HT1080 (cell line): ENCODE measurements around the gene OR4D10. TPM values are rescaled to one million over a fixed set of nuclear protein-coding genes. Genes with fewer than 3 reads are reported as not detected.
A peak's percentile ranks its signal among the peaks of the same experiment; 100 is the strongest.
"Not testable (repeated sequence)": the region's sequence is repeated elsewhere in the genome, so short reads cannot be mapped to it uniquely, and the experiment has no call there.

Source experiments
- DNase-seq: peaks from one replicate; pipeline ENCODE4 v3.0.0-alpha.2; 2015; ENCODE audit warnings: low read depth
- polyA plus RNA-seq, 2 experiments: library from polyadenylated mRNA; depleted of rRNA; stranded (reverse); fragments of >200 nt; gene quantifications; 2 replicates each; pipeline ENCODE4 v1.2.3, GENCODE V29; 2015
- total RNA-seq: library from RNA; depleted of rRNA; stranded (reverse); fragments of >200 nt; shearing (Covaris generic); gene quantifications from 2 replicates; pipeline ENCODE4 v1.2.3, GENCODE V29; 2014; rRNA removed

OR4D10 gene
- not detected in 2 replicates for total RNA-seq
- polyA plus RNA-seq (2015; cell fraction: cytosol; rRNA removed): not detected in 2 replicates
- not detected in 2 replicates for polyA plus RNA-seq (2015; cell fraction: nucleus; rRNA removed)

DNA sequence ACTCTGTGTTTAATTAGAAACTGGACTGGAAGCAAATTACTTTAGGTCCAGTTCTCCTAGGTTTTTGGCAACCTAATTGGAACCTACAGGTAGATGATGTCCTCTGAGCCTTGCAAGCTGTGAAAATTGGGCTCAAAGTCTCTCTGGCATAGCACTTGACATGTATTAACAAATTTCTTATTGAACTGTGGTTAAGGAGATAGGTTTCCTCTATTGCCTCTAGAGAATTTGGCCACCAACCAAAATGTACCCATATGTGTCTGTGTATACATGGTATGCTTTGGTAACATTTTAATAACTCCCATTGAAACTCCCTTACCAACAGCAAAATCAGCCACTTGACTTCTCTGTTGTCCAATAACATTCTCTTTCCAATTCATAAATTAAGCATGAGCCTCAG, at the start of gene OR4D10:
TSS of gene OR4D10 (plus strand) at position 301 of the 400 bp plus-strand sequence. CDS start 4,115 bp downstream, outside the sequence.
- DNase-seq: no peak

DNA sequence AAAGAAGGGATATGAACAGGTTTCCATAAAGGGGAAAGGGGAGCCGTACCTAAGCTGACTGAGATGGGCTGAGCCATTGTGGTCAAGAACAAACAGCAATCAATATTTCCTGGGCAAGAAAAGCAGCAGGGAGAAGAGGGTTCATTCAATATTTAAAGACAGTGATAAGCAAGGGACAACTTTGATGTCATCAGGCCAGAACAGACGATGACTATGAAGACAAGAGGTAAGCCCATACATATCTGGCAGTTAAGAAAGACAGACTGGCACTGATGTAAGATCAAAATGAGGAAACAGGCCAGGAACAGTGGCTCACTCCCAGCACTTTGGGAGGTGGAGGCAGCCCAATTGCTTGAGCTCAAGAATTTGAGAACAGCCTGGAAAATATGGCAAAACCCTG, 49.3 kb upstream of the OR4D10 start:
- DNase-seq: no peak

DNA sequence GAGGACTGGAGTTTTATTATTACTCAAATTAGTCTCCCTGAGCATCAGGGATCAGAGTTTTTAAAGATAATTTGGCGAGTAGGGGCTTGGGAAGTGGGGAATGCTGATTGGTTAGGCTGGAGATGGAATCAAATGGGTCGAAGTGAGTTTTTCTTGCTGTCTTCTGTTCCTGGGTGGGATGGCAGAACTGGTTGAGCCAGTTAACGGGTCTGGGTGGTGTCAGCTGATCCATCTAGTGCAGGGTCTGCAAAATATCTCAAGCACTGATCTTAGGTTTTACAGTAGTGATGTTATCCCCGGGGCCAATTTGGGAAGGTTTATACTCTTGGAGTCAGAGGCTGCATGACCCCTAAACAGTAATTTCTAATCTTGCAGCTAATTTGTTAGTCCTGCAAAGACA, 48.0 kb upstream of the OR4D10 start:
- DNase-seq: no peak

DNA sequence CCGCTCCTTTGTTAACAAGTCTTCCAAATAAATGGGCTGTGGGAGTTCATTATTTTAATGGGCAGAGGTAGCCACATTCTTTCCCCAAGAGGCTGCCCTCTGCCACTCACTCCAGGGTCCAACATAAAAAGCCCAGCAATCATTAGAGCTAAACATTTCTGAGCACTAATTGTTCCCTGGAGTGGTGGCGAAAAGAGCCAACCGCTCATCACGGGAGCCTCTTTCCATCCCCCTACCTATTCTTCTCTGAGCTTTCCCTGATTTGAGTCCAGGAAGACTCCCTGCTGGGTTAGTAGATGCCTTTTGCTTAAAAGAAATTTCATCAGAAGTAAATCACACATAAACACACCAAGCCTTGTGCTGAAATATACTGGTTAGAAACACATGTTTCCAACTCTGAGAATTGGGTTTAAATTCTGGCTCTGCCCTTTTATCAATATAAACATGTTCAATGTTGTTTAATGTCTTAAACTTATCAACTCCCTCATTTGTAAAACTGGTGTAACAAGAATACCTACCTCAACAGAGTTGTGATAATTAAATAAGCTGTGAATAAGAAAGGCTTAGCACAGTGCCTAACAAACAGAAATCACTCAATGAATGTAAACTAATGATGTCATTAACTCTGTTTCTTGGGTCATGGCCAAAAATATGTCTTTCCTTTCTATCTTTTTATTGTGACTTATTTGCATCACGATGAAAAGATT, 46.6 kb upstream of the OR4D10 start, which contains the start of gene OR5A2:
TSS of gene OR5A2 (minus strand) at position 53 of the 707 bp plus-strand sequence. CDS start 3,460 bp downstream, outside the sequence.
- DNase-seq: no peak

DNA sequence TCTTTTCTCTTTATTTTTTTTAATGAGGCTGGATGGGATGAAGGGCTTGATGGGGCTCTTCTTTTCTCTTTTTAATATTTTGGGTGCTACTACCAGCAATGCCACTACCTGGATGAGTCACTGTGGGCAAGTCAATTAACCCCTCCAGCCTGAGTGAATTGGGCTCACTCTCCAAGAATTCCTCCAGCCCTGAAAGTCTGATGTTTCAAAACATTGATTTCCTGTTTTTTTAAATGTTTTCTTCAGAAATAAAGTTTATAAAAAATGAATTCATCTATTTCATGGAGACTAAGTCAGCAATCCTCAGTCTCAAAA, 46.1 kb upstream of the OR4D10 start:
- no peak for DNase-seq

DNA sequence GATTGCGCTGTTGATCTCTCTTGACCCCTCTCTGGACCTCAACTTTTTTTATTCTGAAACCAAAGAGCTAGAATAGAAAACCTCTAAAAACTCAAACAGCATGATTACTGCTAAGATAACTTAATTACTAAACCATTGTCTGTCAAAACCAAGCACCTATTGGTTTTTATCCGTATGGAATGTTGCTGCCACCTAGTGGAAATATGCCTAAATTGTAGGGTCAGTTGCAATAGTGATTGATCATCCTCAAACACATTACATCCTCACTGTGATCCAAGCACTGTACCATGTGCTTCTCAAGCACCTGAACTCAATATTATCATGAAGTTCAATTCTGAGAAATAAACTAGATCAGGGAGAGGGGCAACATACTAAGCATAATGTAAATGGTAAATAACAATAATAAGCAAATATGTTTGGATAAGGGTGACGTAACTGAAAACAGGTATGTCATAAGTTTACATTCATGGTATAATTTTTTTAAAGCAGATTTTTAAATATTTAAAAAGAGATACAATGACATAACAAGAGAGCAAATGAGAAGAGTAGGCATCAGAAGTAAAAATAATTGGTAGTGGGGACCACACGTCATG, 43.1 kb upstream of the OR4D10 start:
- peak; percentile 36 for DNase-seq

DNA sequence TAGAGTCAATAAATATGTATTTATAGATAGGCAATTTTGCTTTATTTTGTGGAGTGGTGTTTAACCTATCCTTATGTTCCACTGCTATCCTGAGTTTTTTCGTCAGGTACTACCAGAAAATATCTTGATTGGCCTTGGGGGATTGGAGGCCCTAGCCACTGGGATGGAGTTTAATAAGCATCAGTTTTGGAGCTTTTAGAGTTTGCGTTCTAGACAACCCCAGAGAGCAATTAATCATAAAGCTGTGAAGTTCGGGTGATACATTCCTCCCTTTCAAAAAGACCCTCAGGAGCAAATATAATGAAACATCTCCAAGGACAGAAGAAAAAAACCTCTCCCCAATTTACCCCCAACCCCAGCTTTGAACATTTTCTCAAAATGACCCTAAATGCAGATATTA, 36.9 kb upstream of the OR4D10 start, which contains the start of gene OR5A1:
TSS of gene OR5A1 (plus strand) at position 301 of the 400 bp plus-strand sequence. CDS start 6,700 bp downstream, outside the sequence.
- DNase-seq: no peak

DNA sequence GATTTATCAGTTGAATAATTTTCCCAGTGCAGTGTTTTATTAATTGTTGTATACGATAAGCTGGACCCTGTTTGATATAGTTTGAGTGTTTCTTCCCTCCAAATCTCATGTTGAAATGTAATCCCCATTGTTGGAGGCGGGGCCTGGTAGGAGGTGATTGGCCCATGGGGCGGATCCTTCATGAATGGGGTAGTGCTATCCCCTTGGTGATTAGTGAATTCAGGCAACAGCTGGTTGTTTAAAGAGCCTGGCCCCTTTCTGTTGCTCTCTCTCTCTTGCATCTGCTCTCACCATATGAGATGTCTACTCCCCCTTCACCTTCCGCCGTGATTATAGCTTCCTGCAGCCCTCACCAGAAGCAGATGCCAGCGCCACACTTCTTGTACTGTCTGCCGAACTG, 35.3 kb upstream of the OR4D10 start:
- no peak for DNase-seq

DNA sequence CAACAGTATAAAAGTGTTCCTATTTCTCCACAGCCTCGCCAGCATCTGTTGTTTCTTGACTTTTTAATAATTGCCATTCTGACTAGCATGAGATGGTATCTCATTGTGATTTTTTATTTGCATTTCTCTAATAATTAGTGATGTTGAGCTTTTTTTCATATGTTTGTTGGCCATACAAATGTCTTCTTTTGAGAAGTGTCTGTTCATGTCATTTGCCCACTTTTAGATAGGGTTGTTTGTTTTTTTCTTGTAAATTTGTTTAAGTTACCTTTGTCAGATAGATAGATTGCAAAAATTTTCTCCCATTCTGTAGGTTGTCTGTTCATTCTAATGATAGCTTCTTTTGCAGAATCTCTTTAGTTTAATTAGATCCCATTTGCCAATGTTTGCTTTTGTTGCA, 27.5 kb upstream of the OR4D10 start:
- DNase-seq: not testable (repeated sequence)

DNA sequence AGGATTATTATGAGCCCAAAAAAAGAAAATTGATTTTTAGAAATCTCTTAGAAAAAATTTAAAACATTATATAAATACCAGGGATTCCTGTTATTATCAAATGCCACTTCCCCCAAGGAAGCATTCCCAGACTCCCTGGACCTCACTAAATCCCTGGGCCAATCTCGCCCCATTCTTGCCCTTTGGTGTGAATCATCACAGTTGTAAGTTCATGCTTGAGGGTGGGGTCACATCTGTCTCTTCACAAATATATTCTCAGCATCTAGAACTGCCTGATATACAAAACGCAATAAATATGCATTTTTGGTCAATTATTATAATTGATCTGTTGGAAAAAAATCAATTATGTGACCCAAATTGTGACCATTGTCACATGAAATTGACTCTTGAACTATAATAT, 24.6 kb upstream of the OR4D10 start:
- DNase-seq: no peak

DNA sequence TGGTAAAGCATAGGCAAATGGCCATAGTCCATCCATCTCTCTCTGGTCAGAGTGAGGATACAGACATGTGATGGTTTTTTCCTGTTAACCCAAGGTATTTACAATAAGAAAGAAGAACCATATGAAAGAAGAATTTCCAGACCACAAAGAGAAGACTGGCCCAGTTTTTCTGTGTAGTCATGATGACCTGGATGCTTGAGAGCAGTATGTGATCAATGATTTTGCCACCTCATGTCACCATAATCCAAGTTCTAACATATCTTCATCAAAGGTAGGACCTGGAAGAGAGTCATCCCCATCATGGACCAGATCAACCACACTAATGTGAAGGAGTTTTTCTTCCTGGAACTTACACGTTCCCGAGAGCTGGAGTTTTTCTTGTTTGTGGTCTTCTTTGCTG, 16.5 kb upstream of the OR4D10 start, which contains the start of gene OR4D6:
TSS of gene OR4D6 (plus strand) at position 301 of the 400 bp plus-strand sequence. CDS start at position 301, 0 bp downstream.
- DNase-seq: no peak

DNA sequence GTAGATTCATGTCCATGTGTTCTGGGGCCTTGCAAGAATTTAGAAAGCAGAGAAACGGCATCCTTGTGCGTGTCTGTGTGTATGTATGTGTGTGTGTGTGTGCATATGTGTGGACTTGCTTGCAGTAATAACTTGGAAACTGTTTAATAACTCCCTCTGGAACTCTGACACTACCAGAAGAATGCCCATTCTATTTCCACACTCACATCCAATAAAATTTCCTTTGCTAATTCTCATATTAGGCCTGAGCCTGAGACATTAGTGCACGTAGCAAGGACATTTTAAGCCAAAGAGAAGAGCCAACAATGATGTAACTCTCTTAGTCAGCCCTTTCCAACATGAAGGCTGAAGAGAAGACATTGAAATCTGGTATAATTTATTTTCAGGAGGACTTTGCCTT, 13.2 kb upstream of the OR4D10 start:
- DNase-seq: no peak

DNA sequence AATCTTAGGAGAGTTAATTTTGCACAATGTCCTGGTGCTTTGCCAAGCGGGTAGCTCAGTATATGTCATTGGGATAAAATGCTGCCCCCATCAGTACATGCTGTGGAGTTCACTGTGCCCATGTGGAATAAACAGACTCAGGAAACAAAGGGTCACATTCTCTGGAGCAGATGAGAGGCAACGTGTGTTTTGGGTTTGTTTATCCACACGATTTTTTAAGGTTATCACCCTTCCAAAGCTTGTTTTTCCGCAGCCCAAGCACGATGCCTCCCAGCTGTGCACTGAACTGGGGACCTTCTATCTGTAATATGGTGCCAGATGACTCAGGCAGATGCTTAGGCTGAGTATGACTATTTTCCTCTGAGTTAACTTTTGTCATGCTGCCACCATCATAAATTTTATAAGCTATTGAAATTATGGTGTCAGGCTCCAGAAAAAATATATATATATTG, 9.9 kb upstream of the OR4D10 start:
- peak; percentile 11 for DNase-seq

DNA sequence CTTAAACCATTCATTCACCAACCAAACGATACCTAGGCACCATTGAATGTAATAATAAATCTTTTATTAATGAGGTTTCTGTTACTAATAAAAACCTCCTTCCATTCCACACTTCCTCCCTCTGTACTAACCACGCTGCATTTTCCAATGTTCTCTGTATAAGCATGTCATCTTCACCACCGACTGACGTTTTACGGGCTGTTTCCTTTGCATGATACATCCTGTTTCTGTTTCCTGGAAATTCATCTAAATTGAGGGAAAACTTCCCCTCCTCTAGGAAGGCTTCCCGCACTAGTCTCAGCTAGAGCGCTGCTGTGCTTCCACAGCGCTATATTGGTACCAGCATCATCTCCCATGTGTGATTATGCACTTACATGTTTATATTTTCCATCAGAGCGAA, 2.1 kb downstream of the OR4D10 start:
- no peak for DNase-seq

DNA sequence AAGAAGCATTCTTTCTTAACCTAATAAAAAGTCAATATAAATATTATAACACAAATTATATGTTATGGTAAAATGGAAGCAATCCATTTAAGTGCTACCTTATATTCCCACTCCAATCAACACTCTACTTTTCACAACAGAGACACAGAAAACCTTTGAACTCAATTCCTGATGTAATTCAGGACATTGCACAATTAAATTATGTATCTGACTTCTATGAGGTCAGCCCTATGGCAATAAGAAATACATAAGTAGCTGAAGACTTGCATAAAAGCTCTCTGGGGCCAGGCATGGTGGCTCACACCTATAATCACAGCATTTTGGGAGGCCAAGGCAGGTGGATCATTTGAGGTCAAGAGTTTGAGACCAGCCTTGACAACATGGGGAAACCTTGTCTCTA, 6.8 kb downstream of the OR4D10 start:
- no peak for DNase-seq

DNA sequence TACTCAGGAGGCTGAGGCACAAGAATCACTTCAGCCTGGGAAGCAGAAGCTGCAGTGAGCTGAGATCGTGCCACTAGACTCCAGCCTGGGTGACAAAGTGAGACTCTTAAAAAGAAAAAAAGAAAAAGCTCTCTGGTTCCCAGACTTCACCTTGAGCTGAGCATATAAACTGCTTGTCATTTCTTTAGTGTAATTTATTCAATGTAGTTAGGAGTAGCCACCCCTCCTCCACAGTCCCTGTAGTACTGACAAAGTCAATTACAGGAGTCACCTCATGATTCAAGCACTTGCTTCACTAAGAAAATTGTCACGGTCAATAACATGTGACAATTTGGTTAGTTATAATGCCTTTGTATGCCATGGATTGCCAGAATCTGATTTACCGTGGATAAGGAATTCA, 7.2 kb downstream of the OR4D10 start:
- DNase-seq: no peak

DNA sequence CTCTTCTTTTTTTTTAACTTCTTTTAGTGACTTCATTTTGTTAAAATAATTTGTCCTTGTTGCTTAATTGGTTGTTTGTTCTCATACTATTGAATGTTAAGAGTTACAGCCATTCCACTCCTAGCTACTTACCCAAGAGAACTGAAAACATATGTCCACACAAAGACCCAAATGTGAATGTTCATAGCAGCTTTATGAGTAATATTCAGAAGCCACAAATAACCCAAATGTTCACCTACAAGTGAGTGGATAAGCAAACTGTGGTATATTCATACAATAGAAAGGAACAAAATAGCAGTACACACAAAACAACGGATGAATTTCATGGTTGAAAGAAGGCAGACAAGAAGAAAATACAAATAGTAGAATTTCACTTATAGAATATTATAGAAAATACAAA, 28.8 kb downstream of the OR4D10 start:
- DNase-seq: no peak

DNA sequence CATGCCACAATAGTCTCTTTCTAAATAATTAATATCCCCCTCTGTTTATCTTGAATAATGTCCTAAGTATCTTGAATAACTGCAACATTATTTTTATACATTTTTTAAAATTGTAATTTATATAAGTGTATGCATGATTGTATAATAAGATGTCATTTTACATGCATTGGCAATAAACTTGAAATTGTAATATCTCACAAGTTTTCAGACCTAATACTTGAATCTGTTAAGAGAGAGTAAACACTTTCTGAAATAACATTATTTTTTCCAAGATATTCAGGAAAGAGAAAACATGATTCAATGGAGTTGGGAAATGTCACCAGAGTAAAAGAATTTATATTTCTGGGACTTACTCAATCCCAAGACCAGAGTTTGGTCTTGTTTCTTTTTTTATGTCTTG, 30.2 kb downstream of the OR4D10 start, which contains the start of gene OR4D11:
TSS of gene OR4D11 (plus strand) at position 301 of the 400 bp plus-strand sequence. CDS start at position 301, 0 bp downstream.
- no peak for DNase-seq

DNA sequence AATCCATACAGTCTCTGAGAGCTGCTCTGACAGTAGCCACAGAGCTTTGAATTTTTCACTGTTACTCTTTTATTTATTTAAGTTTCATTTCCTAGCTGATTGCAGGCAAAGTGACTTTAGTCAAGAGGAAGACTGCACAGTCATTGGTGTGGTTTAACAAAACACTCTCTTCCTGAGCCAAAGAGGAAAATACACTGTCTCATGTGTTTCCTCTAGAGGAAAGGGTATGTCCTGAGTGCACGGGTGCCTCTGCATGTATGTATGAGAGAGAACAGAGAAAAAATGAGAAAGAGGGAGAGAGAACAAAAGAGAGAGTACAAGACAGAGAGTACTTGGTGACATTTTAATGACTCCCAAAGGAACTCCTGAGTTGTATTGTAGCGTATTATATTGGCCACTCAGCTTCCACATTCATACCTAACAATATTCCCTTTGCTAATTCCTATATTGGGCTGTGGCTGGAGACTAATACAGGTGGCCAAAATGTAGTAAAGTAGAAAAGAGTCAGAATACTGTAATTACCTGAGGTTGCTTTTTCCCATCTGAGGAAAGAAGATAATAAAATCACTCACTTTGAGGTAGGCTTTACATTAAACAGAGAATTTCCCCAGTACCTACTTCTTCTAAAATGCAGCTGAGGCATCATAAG, 38.0 kb downstream of the OR4D10 start, which contains the start of gene OR4D9:
TSS of gene OR4D9 (plus strand) at position 599 of the 649 bp plus-strand sequence. CDS start 3,374 bp downstream, outside the sequence.
- peak; percentile 25 for DNase-seq

DNA sequence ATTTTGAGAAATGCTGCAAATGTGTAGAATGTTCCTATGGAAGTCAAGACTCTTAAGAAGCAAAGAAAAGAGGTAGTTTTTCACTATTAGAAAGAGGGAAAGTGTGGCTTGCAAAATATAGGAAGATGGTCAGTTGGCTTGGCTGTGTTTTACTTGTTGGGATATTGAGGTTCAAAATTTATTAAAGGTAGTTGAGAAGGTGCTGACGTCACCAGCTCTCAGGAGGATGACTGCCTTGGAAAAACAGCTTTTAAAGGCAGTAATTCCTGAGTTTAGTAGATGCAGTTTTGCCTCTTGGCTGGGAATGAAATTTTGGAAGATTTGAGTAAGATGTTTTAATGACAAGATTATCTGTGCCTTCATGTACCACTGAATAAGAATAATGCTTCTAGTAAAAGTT, 38.6 kb downstream of the OR4D10 start:
- no peak for DNase-seq

DNA sequence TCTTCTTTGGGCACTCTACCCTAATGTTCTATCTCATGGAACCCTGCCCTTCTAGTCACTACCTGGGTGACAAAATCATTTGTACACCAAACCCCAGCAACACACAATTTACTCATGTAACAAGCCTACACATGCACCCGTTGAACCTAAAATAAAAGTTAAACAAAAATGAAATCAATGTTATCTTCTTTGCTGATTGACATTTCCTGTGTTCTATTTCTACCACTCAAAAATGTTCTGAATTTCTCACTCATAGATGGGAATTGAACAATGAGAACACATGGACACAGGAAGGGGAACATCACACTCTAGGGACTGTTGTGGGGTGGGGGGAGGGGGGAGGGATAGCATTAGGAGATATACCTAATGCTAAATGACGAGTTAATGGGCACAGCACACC, 47.0 kb downstream of the OR4D10 start:
- DNase-seq: not testable (repeated sequence)

DNA sequence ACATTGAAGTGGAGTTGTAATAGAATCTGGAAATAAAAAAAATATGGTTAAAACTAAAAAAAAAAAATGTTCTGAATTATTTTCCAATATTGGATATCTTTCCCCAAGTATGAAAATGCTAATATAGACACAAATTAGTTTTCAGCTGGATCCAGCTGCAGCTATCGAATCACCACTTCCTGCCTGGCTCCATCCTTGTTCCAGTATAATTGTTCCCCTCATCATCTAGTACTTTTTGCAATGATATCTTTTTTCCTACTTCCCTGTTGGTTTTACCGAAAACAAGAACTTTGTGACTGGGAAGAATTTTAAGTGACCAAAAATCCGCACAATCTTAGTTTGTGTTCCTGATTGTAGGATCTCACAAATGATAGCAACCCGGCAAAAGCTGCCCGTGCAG, 47.6 kb downstream of the OR4D10 start:
- DNase-seq: no peak
